Natural killer cell (primary cell): ENCODE data around the gene GPC5. TPM values are rescaled to one million over a fixed set of nuclear protein-coding genes. Genes with fewer than 3 reads are reported as not detected.
"Not testable (repeated sequence)": the region's sequence is repeated elsewhere in the genome, so short reads cannot be mapped to it uniquely, and the experiment has no call there.

Experiments
- ATAC-seq, 3 donors: fragments of 150-1000 bp in 2 of 3; fragments of 200-7000 bp in 1 of 3; cut with Tn5 transposase; 1 replicate in 1 of 3; 2 replicates in 2 of 3; pipeline ENCODE4 v1.10.0; 2021; ENCODE audit warnings: mild to moderate bottlenecking in 2 of 3, moderate library complexity in 2 of 3
- DNase-seq, 2 donors: peaks; one replicate each; pipeline versions ENCODE4 v3.0.0 to v3.0.0-alpha.2; 2013 to 2021; ENCODE audit warnings: mixed read lengths in 1 of 2
- H3K27ac ChIP-seq: one replicate; pipeline ENCODE4 v1.5.1; 2013; ENCODE audit warnings: mild to moderate bottlenecking, low read length
- H3K27me3 ChIP-seq: one replicate; pipeline ENCODE4 v1.6.1; 2013; ENCODE audit warnings: low read length; ENCODE audit not compliant: control insufficient read depth, insufficient read depth
- H3K36me3 ChIP-seq: one replicate; pipeline ENCODE4 v1.6.1; 2013; ENCODE audit warnings: low read length; ENCODE audit not compliant: control insufficient read depth, insufficient read depth
- H3K4me1 ChIP-seq: one replicate; pipeline ENCODE4 v1.6.1; 2013; ENCODE audit warnings: low read length; ENCODE audit not compliant: control insufficient read depth, insufficient read depth
- H3K4me3 ChIP-seq: one replicate; pipeline ENCODE4 v1.5.1; 2013; ENCODE audit warnings: low read length
- H3K9me3 ChIP-seq: one replicate; pipeline ENCODE4 v1.6.1; 2013; ENCODE audit warnings: low read length; ENCODE audit not compliant: control insufficient read depth, insufficient read depth
- H3K27ac Mint-ChIP-seq, 2 donors: one replicate each; pipeline ENCODE4 v1.8.0; 2022; ENCODE audit warnings: mild to moderate bottlenecking in 2 of 2, mixed read lengths in 2 of 2, moderate library complexity in 1 of 2
- H3K27me3 Mint-ChIP-seq, 2 donors: one replicate each; pipeline ENCODE4 v1.8.0; 2022; ENCODE audit warnings: low read depth in 2 of 2, mixed read lengths in 2 of 2
- H3K36me3 Mint-ChIP-seq: one replicate; pipeline ENCODE4 v1.8.0; 2022; ENCODE audit warnings: mixed read lengths
- H3K4me1 Mint-ChIP-seq, 2 donors: one replicate each; pipeline ENCODE4 v1.8.0; 2022; ENCODE audit warnings: mixed read lengths in 2 of 2
- H3K4me3 Mint-ChIP-seq: one replicate; pipeline ENCODE4 v1.8.0; 2022; ENCODE audit warnings: mild to moderate bottlenecking, moderate library complexity, mixed read lengths
- H3K9me3 Mint-ChIP-seq, 2 donors: one replicate each; pipeline ENCODE4 v1.8.0; 2022; ENCODE audit warnings: mixed read lengths in 2 of 2
- CTCF ChIP-seq: fragments of 200-600 bp; IDR thresholded peaks from one replicate; pipeline ENCODE4 v1.8.0; 2022; ENCODE audit warnings: antibody characterized with exemption
- WGBS: methylation state at CpG from one replicate; pipeline ENCODE4 v1.1.7; 2013; ENCODE audit warnings: missing lambda C conversion rate; ENCODE audit not compliant: insufficient coverage; 5-methylcytosine and 5-hydroxymethylcytosine counted together
- intact Hi-C: fragments of 100-400 bp; cut with micrococcal nuclease; formaldehyde crosslinking; loops from one replicate; pipeline ENCODE4 v1.14.2; 2022
- total RNA-seq, 4 donors: library from RNA; stranded (reverse); fragments of 120-200 nt in 1 of 4; gene quantifications; one replicate each; pipeline versions ENCODE4 v1.2.3 to v1.2.4, GENCODE V29; 2013 to 2022

GPC5 gene
- total RNA-seq, 3 donors from 2014 or later (not counting 1 experiment from before 2014, with no cell fraction given) = not detected

DNA sequence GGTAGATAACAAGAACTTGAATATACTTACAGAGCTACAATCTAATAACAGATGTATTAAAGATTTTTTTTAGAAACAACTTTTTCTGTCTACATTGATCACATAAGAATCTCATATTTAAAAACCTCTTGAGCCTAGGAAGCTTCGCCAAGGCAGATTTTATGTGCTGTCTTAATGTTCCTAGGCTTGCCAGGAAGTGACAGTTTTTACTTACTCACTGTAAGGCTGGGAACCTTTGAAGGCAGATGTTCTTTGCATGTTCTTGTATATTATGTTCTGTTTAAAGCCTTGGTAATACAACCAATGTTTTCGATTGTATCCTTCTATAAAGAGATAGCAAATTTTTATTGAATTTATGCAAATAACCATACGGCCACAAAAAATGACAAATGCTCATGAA lies 492.7 kb downstream of the GPC5 start:
- intact Hi-C loops = no loop called here
- H3K27ac Mint-ChIP-seq = no peak overlapping the region
- Histone ChIP-seq H3K27me3 (no peaks in the 10 kb centered on the region), H3K27ac (no peak overlapping the region), H3K9me3 (peaks cover 3% of the 10 kb centered on the region), H3K4me1 (no peaks in the 10 kb centered on the region), H3K4me3 (no peak overlapping the region), H3K36me3 (no peaks in the 10 kb centered on the region)
- H3K4me3 Mint-ChIP-seq = no peak overlapping the region
- H3K27me3 Mint-ChIP-seq = no peaks in the 10 kb centered on the region
- peaks cover 6% of the 10 kb centered on the region for H3K36me3 Mint-ChIP-seq
- ATAC-seq (no peak), DNase-seq (no peak)
- peaks cover 8 to 24% of the 10 kb centered on the region in 2 donors for H3K9me3 Mint-ChIP-seq
- H3K4me1 Mint-ChIP-seq = no peaks in the 10 kb centered on the region
- 20% methylated on average over 1 of the region's 3 CpGs for WGBS
- TF ChIP-seq CTCF = no peak

- Histone ChIP-seq H3K36me3 (no peaks in the 10 kb centered on the region), H3K4me3 (no peak overlapping the region), H3K9me3 (peaks cover 3% of the 10 kb centered on the region), H3K27me3 (no peaks in the 10 kb centered on the region), H3K4me1 (no peaks in the 10 kb centered on the region), H3K27ac (no peak overlapping the region)
- WGBS = no CpG with 5 or more reads among the region's 2 CpGs
- Mint-ChIP-seq H3K36me3 (peaks cover 6% of the 10 kb centered on the region), H3K27ac (no peak overlapping the region), H3K9me3 (peaks cover 3 to 22% of the 10 kb centered on the region in 2 donors), H3K27me3 (no peaks in the 10 kb centered on the region), H3K4me1 (no peaks in the 10 kb centered on the region), H3K4me3 (no peak overlapping the region)
- no peak for TF ChIP-seq CTCF
- intact Hi-C loops = no loop called here
- DNase-seq (no peak), ATAC-seq (no peak)
These were observed 494.6 kb downstream of the GPC5 start for GRCh38 chr13:91893040-91893439.

GRCh38 chr13:91894316-91894715 lies 495.9 kb downstream of the GPC5 start:
- 86% methylated on average over 1 of the region's 2 CpGs for WGBS
- Histone ChIP-seq H3K27me3 (no peaks in the 10 kb centered on the region), H3K9me3 (no peaks in the 10 kb centered on the region), H3K4me1 (no peaks in the 10 kb centered on the region), H3K27ac (no peak overlapping the region), H3K4me3 (no peak overlapping the region), H3K36me3 (no peaks in the 10 kb centered on the region)
- ATAC-seq (no peak), DNase-seq (no peak)
- Mint-ChIP-seq H3K9me3 (peaks cover 3 to 19% of the 10 kb centered on the region in 2 donors), H3K27ac (no peak overlapping the region), H3K36me3 (peaks cover 6% of the 10 kb centered on the region), H3K4me1 (no peaks in the 10 kb centered on the region), H3K27me3 (no peaks in the 10 kb centered on the region), H3K4me3 (no peak overlapping the region)
- no peak for TF ChIP-seq CTCF
- intact Hi-C loops = no loop called here

- intact Hi-C loops = no loop called here
- H3K27ac ChIP-seq = no peak overlapping the region
- no peak overlapping the region for H3K4me3 ChIP-seq
- H3K36me3 ChIP-seq = no peaks in the 10 kb centered on the region
- WGBS = 85% methylated on average over 2 of the region's 5 CpGs
- no peaks in the 10 kb centered on the region for H3K9me3 ChIP-seq
- no peak for TF ChIP-seq CTCF
- no peaks in the 10 kb centered on the region for H3K27me3 ChIP-seq
- Mint-ChIP-seq H3K4me3 (no peak overlapping the region), H3K27ac (no peak overlapping the region), H3K4me1 (no peaks in the 10 kb centered on the region), H3K9me3 (peaks cover 2 to 16% of the 10 kb centered on the region in 2 donors), H3K36me3 (peaks cover 6% of the 10 kb centered on the region), H3K27me3 (no peaks in the 10 kb centered on the region)
- ATAC-seq (no peak), DNase-seq (no peak)
- H3K4me1 ChIP-seq = no peaks in the 10 kb centered on the region
These were observed 498.1 kb downstream of the GPC5 start for GRCh38 chr13:91896547-91896946.

DNA sequence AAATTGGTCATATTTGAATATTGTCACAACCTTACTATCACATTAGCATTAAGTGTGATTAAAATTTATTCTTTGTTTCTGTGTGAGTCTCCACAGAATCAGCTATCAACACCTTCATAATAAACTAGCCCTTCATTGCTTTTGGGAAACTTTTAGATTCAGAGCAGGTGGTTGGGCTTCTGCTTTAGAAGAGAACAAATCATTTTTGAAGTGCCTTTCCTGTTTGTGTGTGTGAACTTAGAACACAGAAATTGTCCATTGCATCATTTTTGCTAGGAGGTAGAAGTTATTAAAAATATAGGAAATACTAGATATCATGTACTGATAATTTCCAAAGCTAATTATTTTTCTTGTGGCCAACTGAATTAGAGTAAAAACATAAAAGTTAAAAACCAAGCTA lies 500.6 kb downstream of the GPC5 start:
- H3K27ac ChIP-seq, H3K4me3 ChIP-seq, ATAC-seq, H3K27me3 ChIP-seq, H3K27me3 Mint-ChIP-seq, H3K4me3 Mint-ChIP-seq, DNase-seq, intact Hi-C loops, H3K4me1 Mint-ChIP-seq, H3K9me3 ChIP-seq, H3K27ac Mint-ChIP-seq, H3K4me1 ChIP-seq, H3K36me3 ChIP-seq, H3K36me3 Mint-ChIP-seq: not testable (repeated sequence)
- H3K9me3 Mint-ChIP-seq = peaks cover 2 to 18% of the 10 kb centered on the region in 2 donors
